PC-3 (cell line): Measurements from ENCODE around the gene LUC7L2.

Experiments
- CTCF ChIP-seq: fragments of 300-600 bp; sonication (generic); conservative IDR thresholded peaks from 2 replicates; pipeline ENCODE4 v1.5.1; 2017; ENCODE audit warnings: antibody characterized with exemption, low read depth, mild to moderate bottlenecking, low read length
- EZH2 ChIP-seq: fragments of 300-600 bp; sonication (generic); IDR thresholded peaks from one replicate; pipeline ENCODE4 v1.6.1; 2017; ENCODE audit warnings: antibody characterized with exemption, mild to moderate bottlenecking, low read length; ENCODE audit not compliant: unreplicated experiment
- EZH2phosphoT487 ChIP-seq: fragments of 300-600 bp; sonication (generic); IDR thresholded peaks from 2 replicates; pipeline ENCODE4 v1.6.1; 2018; ENCODE audit warnings: mild to moderate bottlenecking, antibody characterized with exemption, low read length, borderline replicate concordance

DNA sequence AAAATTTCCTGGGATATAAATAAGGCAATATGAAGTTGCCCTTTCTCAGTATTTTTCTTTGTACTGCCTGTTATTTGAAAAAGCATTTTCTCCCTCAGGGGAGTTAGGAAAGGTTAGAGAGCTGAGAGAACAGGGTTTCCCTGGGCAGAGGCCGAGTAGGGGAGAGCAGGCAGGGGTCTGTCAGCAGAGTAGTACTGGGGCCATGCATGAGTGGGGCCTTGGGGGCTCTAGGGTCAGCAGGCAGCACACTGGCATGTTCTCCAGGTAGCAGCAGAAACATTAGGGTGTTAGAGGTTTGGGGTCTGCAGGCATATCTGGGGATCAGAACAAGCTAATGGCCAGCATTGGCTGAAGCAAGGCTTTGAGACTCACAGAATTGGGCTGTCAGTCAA lies 67.3 kb downstream of the LUC7L2 start:
- TF ChIP-seq EZH2 (no peak), CTCF (no peak), EZH2phosphoT487 (no peak)
